GM18526 (cell line): ENCODE data around the gene USP6NL.

Source experiments
- POLR2A ChIP-seq: IDR thresholded peaks from 3 replicates; pipeline ENCODE4 v1.6.1; 2011; ENCODE audit not compliant: insufficient read length; ENCODE audit errors: extremely low read depth

The USP6NL gene

DNA sequence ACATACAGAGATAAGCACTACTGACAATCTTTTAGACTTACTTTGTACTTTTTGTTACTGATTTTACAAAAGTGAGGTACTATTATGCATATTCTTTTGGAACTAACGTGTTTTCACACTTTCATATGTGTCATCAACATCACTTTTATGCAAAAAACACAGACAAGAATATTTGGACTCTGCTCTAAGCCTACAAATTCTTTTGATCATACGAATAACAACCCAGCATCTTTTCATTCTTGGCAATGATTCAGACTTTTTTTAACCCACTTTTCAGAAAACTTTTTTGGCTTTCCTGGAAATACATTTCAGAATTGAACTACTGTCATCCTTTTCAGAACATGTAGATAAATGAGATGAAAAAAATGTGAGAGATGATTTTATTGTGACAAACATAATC lies 30.2 kb downstream of the USP6NL start:
- no peak for TF ChIP-seq POLR2A

- no peak for TF ChIP-seq POLR2A
Observed at GRCh38 chr10:11579885-11580284, 31.6 kb downstream of the USP6NL start.

DNA sequence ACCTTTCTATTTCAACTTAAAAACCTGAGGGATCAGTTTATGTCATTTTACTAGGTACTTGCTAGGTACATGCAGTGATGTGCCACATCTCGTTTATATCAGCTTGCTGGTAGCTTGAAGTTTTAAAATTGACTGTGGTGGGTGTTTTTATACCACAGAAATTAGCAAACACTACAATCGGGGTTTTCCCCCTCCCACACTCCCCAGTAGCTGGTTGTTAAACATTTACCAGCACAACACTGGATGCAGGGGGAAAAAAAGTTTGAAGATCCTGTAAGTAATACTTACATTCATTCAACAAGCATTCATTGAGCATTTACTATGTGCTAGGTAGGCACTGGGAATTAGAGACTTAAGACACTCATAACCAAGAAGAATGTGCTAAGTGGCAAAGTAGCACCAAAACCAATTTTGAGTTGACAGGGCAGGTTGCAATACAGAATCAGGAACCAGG lies 32.6 kb downstream of the USP6NL start:
- no peak for TF ChIP-seq POLR2A

DNA sequence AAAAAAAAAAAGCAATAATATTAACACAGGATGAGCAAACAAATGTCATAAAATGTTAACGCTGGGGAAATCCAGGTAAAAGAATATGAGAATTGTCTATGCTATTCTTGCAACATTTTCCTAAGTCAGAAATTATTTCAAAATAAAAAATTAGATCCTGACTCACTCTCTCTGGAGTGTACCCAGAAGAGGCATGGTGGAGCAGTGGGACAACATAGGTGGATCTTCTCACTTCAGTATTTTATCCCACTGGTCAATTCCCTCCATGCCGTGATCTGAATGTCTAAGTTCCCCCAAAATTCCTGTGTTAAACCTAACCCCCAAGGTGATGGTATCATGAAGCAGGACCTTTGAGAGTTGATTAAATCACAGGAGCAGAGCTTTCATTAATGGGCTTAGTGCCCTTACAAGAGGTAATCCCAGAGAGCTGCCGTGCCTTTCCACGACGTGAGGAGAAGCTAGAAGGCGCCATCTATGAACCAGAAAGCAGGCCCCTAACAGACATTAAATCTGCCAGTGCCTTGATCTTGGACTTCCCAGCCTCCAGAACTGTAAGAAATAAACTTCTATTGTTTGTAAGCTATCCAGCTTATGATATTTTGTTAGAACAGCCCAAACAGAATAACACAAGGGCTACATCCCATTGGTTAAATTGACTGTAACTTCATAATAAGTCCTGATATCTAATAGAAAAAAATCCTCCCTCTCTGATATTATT lies 35.2 kb downstream of the USP6NL start:
- no peak for TF ChIP-seq POLR2A

DNA sequence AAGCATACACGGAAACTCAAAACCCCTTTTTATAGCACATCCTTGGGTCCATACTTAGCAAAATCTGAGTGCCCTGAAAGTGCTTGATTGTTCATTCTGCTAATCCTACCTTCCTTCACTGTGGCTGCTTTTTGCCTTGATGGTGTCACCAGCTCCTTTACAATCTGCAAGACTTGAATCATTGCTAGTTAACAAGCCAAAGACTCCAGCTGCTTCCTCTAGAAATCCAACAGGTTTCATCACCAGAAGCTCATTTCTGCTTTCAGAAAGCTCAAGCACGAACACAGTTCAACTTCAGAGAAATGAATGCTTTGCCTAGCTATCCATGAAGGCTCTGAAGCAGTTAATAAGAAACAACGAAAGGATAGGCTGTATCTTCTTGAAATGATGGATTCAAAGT lies 38.0 kb downstream of the USP6NL start:
- TF ChIP-seq POLR2A, result no peak

DNA sequence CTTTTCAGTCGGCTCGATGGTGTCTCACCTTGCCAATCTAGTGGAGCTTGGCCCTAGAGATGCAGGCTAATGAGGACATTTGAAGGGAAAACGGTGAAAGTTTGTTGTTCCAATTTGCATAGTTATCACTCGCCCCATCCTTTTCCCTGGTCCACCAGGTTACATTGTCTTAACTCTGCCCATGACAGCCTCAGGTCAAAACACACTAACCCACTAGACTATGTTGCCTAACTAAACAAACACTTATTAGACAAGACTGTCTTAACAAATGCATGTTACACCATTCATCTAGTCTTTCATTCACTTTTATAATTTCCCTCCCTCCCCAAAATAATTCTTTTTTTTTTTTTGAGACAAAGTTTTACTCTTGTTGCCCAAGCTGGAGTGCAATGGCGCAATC lies 40.7 kb downstream of the USP6NL start:
- no peak for TF ChIP-seq POLR2A

- no peak for TF ChIP-seq POLR2A
Observed at GRCh38 chr10:11569471-11569870, 42.0 kb downstream of the USP6NL start.

GRCh38 chr10:11568578-11568977 lies 42.9 kb downstream of the USP6NL start:
- no peak for TF ChIP-seq POLR2A

- no peak for TF ChIP-seq POLR2A
Observed at GRCh38 chr10:11564741-11565140, 46.7 kb downstream of the USP6NL start.

DNA sequence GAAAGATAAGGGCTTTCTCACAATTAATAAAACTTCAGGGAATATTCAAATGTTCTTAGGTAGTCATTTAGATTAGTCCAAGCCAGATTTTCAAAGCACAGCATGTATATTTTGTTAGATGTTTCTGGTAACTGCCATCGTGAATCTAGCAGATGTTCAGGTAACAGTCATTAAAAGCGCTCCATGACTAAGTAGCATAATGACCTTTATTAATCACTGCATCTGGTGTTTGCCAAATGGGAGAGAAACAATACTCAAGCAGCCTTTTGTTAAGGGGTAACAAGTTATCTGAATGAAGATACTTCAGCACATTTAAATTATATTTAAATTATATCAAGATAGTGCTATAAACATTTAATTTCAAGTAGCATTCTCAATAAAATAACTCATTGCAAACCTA lies 47.5 kb downstream of the USP6NL start:
- TF ChIP-seq POLR2A, result no peak

- TF ChIP-seq POLR2A, result no peak
Observed at GRCh38 chr10:11562888-11563287, 48.6 kb downstream of the USP6NL start.

GRCh38 chr10:11560076-11560709 lies 51.3 kb downstream of the USP6NL start:
- TF ChIP-seq POLR2A, result no peak

- no peak for TF ChIP-seq POLR2A
Observed at GRCh38 chr10:11557967-11558366, 53.5 kb downstream of the USP6NL start.

DNA sequence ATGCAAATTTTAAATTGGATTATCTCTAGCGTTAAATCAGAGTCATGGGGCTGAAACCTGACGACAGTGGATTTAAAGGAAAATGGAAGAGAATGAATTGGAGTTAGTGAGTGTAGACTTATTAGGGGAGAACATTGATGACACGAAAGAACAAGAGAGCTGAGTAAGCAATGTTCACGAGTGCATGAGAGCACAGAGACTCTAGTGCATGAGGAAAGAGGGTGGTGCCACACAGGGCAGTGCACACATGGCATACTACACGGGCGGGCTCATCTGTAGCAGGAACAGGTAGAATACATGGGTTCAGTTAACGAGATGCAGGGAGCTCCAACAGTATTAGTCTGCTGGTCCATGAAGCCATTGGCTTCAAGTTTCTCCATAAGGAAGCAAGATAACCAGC lies 53.9 kb downstream of the USP6NL start:
- no peak for TF ChIP-seq POLR2A

- TF ChIP-seq POLR2A, result no peak
Observed at GRCh38 chr10:11555556-11555955, 55.9 kb downstream of the USP6NL start.

GRCh38 chr10:11553773-11554381 lies 57.6 kb downstream of the USP6NL start:
- TF ChIP-seq POLR2A, result no peak

DNA sequence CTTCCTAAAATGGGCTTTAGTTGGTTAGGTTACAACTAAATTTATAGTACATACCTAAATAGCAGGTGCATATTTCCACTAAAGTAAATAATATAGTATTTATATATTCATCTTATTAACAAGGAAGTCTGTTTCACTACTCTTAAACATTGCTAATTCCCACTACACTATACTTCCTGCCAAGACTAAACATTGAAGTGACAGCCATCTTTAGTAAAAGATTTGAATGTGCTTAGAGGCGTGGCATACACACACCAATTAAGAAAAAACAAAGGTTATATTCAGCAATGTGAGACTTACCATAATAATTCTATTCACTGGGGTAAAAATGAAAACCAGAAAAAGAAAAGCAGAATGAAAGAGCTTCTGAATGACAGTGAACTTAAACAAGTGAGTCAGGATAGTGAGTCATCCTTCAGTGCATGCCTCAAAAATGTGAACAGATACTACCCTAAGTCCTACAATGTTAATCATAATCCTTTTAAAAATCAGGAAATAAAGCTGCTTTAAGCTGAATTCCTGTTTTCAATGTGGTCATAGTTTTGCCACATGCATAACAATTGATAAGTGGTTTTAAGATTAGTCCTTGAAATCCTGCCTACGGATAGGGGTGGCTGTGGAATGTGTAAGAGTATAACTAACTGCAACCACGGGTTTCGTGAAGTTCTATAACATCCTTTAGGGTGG lies 59.4 kb downstream of the USP6NL start:
- TF ChIP-seq POLR2A, result no peak

GRCh38 chr10:11551104-11551503 lies 60.3 kb downstream of the USP6NL start:
- TF ChIP-seq POLR2A, result no peak
